A549 (cell line): ENCODE data around the gene KLHL29. TPM values are rescaled to one million over a fixed set of nuclear protein-coding genes. Genes with fewer than 3 reads are reported as not detected.

Source experiments
- ATAC-seq, 2 experiments: fragments of 200-7000 bp in 1 of 2; fragments of >200 bp in 1 of 2; cut with Nextera tagmentation in 1 of 2; cut with Tn5 transposase in 1 of 2; 3 replicates each; pipeline versions ENCODE4 v1.8.0 to v1.9.1; 2018 to 2020; ENCODE audit warnings: mild to moderate bottlenecking in 1 of 2, moderate library complexity in 1 of 2
- CTCF ChIA-PET: fragments of 300-600 bp; sonication (Branson Sonifier 250); formaldehyde crosslinking; extraction: SDS; loops from one replicate; lab custom pipeline; 2021; ENCODE audit warnings: antibody characterized with exemption, inconsistent platforms; lab: Yijun Ruan, JAX
- POLR2A ChIA-PET: fragments of 350-600 bp; formaldehyde crosslinking; extraction: SDS; loops from one replicate; lab custom pipeline; 2021; ENCODE audit warnings: antibody characterized with exemption, inconsistent platforms; lab: Yijun Ruan, JAX
- DNase-seq, 2 experiments: peaks; one replicate each; pipeline versions ENCODE4 v3.0.0 to v3.0.0-alpha.2; 2011 to 2016; ENCODE audit warnings: low read depth in 1 of 2, low spot score in 1 of 2
- FAIRE-seq: peaks from 2 replicates; lab custom pipeline; 2011; peaks lifted over from hg19 to GRCh38; lab: Jason Lieb, UNC
- H3K27ac ChIP-seq, 2 experiments: fragments of >200 bp; sonication (Bioruptor Twin); formaldehyde crosslinking; 3 replicates each; pipeline ENCODE4 v1.5.1; 2016 to 2017
- H3K4me1 ChIP-seq: fragments of >200 bp; sonication (Bioruptor Twin); formaldehyde crosslinking; 3 replicates; pipeline ENCODE4 v1.6.1; 2016
- H3K4me2 ChIP-seq: fragments of >200 bp; sonication (Bioruptor Twin); formaldehyde crosslinking; 3 replicates; pipeline ENCODE4 v1.6.1; 2016
- H3K4me3 ChIP-seq: fragments of >200 bp; sonication (Bioruptor Twin); formaldehyde crosslinking; 3 replicates; pipeline ENCODE4 v1.5.1; 2016
- H3K9me3 ChIP-seq: fragments of >200 bp; sonication (Bioruptor Twin); formaldehyde crosslinking; 3 replicates; pipeline ENCODE4 v1.6.1; 2016
- BCL3 ChIP-seq: fragments of >200 bp; sonication (Bioruptor Twin); formaldehyde crosslinking; IDR thresholded peaks from 3 replicates; pipeline ENCODE4 v1.6.1; 2016
- CBX2 ChIP-seq: fragments of 200-600 bp; sonication (generic); IDR thresholded peaks from 2 replicates; pipeline ENCODE4 v1.6.1; 2016; ENCODE audit warnings: low read depth, mild to moderate bottlenecking, borderline replicate concordance
- CBX8 ChIP-seq: fragments of 200-600 bp; sonication (generic); IDR thresholded peaks from 2 replicates; pipeline ENCODE4 v1.6.1; 2016
- EHF ChIP-seq: fragments of 250-450 bp; sonication (Bioruptor Pico); IDR thresholded peaks from 2 replicates; pipeline ENCODE4 v1.5.0; 2020; ENCODE audit warnings: mild to moderate bottlenecking
- ELK1 ChIP-seq: fragments of 150-350 bp; IDR thresholded peaks from 2 replicates; pipeline ENCODE4 v1.6.1; 2014; ENCODE audit warnings: low read depth, mild to moderate bottlenecking, low read length
- GATA3 ChIP-seq: IDR thresholded peaks from 2 replicates; pipeline ENCODE4 v1.6.1; 2012; ENCODE audit warnings: borderline replicate concordance
- HEYL ChIP-seq: fragments of 250-450 bp; sonication (Bioruptor Pico); IDR thresholded peaks from 2 replicates; pipeline ENCODE4 v1.8.0; 2021; ENCODE audit warnings: mild to moderate bottlenecking, moderate library complexity
- HMGXB4 ChIP-seq: fragments of 250-450 bp; sonication (Bioruptor Pico); IDR thresholded peaks from 2 replicates; pipeline ENCODE4 v1.5.0; 2021; ENCODE audit warnings: mild to moderate bottlenecking, moderate library complexity, borderline replicate concordance
- HOXB5 ChIP-seq: fragments of 250-450 bp; sonication (Bioruptor Pico); IDR thresholded peaks from 2 replicates; pipeline ENCODE4 v1.5.0; 2020; ENCODE audit warnings: mild to moderate bottlenecking, moderate library complexity
- MAFK ChIP-seq: fragments of 450-650 bp; IDR thresholded peaks from 2 replicates; pipeline ENCODE4 v1.6.1; 2014; ENCODE audit not compliant: partially characterized antibody
- MAX ChIP-seq: IDR thresholded peaks from 2 replicates; pipeline ENCODE4 v1.6.1; 2012
- MYC ChIP-seq: IDR thresholded peaks from 2 replicates; pipeline ENCODE4 v1.6.1; 2012; ENCODE audit warnings: mild to moderate bottlenecking, inconsistent platforms, low read length, improper control_type of control experiment, borderline replicate concordance
- NFE2L2 ChIP-seq: fragments of 150-350 bp; conservative IDR thresholded peaks from 2 replicates; pipeline ENCODE4 v1.6.1; 2014; ENCODE audit warnings: low read length
- PBX3 ChIP-seq: IDR thresholded peaks from 2 replicates; pipeline ENCODE4 v1.6.1; 2012
- PHF8 ChIP-seq: fragments of 200-600 bp; sonication (generic); IDR thresholded peaks from 2 replicates; pipeline ENCODE4 v1.6.1; 2016; ENCODE audit warnings: low read depth, mild to moderate bottlenecking, antibody characterized with exemption, moderate library complexity, borderline replicate concordance
- RARB ChIP-seq: fragments of 250-450 bp; sonication (Bioruptor Pico); IDR thresholded peaks from 2 replicates; pipeline ENCODE4 v1.8.0; 2021; ENCODE audit warnings: mild to moderate bottlenecking, moderate library complexity
- RNF2 ChIP-seq: fragments of 200-600 bp; sonication (generic); IDR thresholded peaks from 2 replicates; pipeline ENCODE4 v1.6.1; 2016; ENCODE audit warnings: low read depth, mild to moderate bottlenecking, antibody characterized with exemption, moderate library complexity, borderline replicate concordance
- SMC3 ChIP-seq: fragments of >200 bp; sonication (Bioruptor Twin); formaldehyde crosslinking; IDR thresholded peaks from 3 replicates; pipeline ENCODE4 v1.6.1; 2018; ENCODE audit warnings: inconsistent platforms
- TFCP2L1 ChIP-seq: fragments of 250-450 bp; sonication (Bioruptor Pico); IDR thresholded peaks from 2 replicates; pipeline ENCODE4 v1.5.0; 2021; ENCODE audit warnings: mild to moderate bottlenecking
- ZSCAN20 ChIP-seq: fragments of 250-450 bp; sonication (Bioruptor Pico); IDR thresholded peaks from 2 replicates; pipeline ENCODE4 v1.8.0; 2022; ENCODE audit warnings: mild to moderate bottlenecking, moderate library complexity
- WGBS: methylation state at CpG from one replicate; pipeline ENCODE4 v1.1.6; 2017; ENCODE audit errors: missing lambda C conversion rate; 5-methylcytosine and 5-hydroxymethylcytosine counted together
- polyA plus RNA-seq, 4 experiments: library from polyadenylated mRNA; depleted of rRNA in 3 of 4; stranded (reverse); fragments of >200 nt; fragmentation: RNase III in 1 of 4; extraction: RNeasy Plus Mini Kit Qiagen cat#74134 plus additional on column Dnase treatment in 1 of 4; gene quantifications; 2 replicates in 3 of 4; 3 replicates in 1 of 4; pipeline ENCODE4 v1.2.3, GENCODE V29; 2011 to 2017

Gene KLHL29
- polyA plus RNA-seq, 2 of the 4 experiments (the other 2 are of a cell fraction) = 1.3 to 2.5 TPM

GRCh38 chr2:23616630-23617029 is 231.7 kb downstream of the KLHL29 start:
- Histone ChIP-seq H3K9me3 (peaks cover 12% of the 10 kb centered on the region), H3K4me2 (no peak overlapping the region), H3K4me1 (no peaks in the 10 kb centered on the region), H3K4me3 (no peak overlapping the region), H3K27ac (no peak overlapping the region)
- TF ChIP-seq TFCP2L1 = no peak
- TF ChIP-seq PBX3 = no peak
- TF ChIP-seq EHF (CRISPR knock-in tag) = no peak
- no peak for TF ChIP-seq HEYL (CRISPR knock-in tag)
- no peak for TF ChIP-seq ZSCAN20
- TF ChIP-seq GATA3 = no peak
- TF ChIP-seq SMC3 = no peak
- no peak for TF ChIP-seq BCL3
- no peak for TF ChIP-seq MAFK
- no peak for TF ChIP-seq RARB (CRISPR knock-in tag)
- TF ChIP-seq CBX2 = no peak
- no peak for TF ChIP-seq MAX
- no peak for TF ChIP-seq MYC
- WGBS = 78% methylated on average over 15 of the region's 15 CpGs
- DNase-seq (no peak), FAIRE-seq (no peak), ATAC-seq (no peak)
- POLR2A ChIA-PET = no interaction called here
- CTCF ChIA-PET = interaction anchor here (1.3 to 1.6 kb wide), 2 partner anchors 10 to 49 kb away, joined by 3 read pairs; no protein-coding TSS in a partner anchor

GRCh38 chr2:23617167-23617810 is 232.3 kb downstream of the KLHL29 start:
- no peak for ATAC-seq
- H3K27ac ChIP-seq = no peak overlapping the region

More at GRCh38 chr2:23617167-23617810, 232.3 kb downstream of the KLHL29 start:
- H3K4me1 ChIP-seq = no peaks in the 10 kb centered on the region
- CTCF ChIA-PET = interaction anchor here (0.7 to 1.6 kb wide), 2 partner anchors 43 to 48 kb away, joined by 3 read pairs; no protein-coding TSS in a partner anchor
- H3K9me3 ChIP-seq = peaks cover 5% of the 10 kb centered on the region
- DNase-seq (no peak), FAIRE-seq (no peak)
- TF ChIP-seq HOXB5 (CRISPR knock-in tag) (no peak), ELK1 (no peak), NFE2L2 (no peak), RNF2 (no peak), HMGXB4 (no peak), MAFK (no peak), PHF8 (no peak), RARB (CRISPR knock-in tag) (no peak), CBX8 (no peak), HEYL (CRISPR knock-in tag) (no peak)
- 82% methylated on average over 13 of the region's 16 CpGs for WGBS
- H3K4me3 ChIP-seq = no peak overlapping the region
- POLR2A ChIA-PET = no interaction called here
- H3K4me2 ChIP-seq = no peak overlapping the region
